ENCODE measurements around the gene PRKAR1A. TPM values are rescaled to one million over a fixed set of nuclear protein-coding genes. Genes with fewer than 3 reads are reported as not detected.

PRKAR1A gene
- total and polyA plus RNA-seq, 2 of the 8 experiments (the other 6 are each of a cell fraction or from before 2014, with no cell fraction given), result 39.3 to 149 TPM

DNA sequence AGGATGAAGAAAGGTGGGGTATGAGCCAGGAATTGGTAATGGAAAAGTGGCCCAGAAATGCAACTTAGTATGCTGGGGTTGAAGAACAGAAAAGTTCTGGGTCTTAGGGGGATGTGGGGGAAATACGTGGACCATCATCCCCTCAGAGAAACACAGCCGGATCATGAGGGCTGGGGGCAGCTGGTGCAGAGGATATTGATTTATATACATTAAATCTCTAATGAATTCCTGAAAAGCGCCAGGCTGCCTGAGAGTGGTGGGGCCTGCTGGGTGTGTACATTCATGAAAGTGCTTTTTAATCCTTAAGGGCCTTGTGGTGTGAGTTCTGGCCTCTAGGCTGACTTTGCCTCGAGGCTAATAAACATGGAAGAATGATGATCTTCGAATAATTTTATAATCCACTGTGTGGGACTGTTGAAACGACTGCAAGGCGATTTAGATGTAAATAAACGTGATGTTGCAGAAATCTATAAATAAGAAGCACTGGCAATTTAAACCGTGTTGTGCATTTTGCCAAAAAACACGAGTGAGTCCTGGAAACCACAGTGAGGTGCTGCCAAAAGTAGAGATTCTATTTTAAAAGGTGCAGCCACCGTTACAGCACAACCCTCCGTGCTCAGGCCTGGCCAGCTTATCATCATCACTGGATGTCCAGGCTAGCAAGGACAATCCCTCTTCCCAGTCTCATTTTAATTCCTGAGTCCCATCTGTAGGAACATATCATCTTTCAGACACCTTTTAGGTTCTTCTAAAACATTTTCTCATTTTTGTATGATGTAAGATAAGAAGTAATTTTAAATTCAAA is 32.1 kb downstream of the PRKAR1A start:
- Histone ChIP-seq H2BK5ac (ENCODE audit: low read depth, low read length) (no peak overlapping the region), H2BK120ac (replicated peaks; ENCODE audit: low read depth, low read length) (no peak overlapping the region), H3K4me1 (replicated peaks in 1 of 4; ENCODE audit: control insufficient read depth in 3 of 4, insufficient read depth in 4 of 4, low read length in 3 of 4) (no peaks in the 10 kb centered on the region), H3K79me1 (ENCODE audit: low read depth, low read length) (no peaks in the 10 kb centered on the region), H3K36me3 (ENCODE audit: control insufficient read depth in 2 of 4, insufficient read depth in 4 of 4, low read length in 3 of 4) (peaks cover 2 to 38% (median 11%) of the 10 kb centered on the region in 4 experiments; a peak in 4 of 8 replicates), H2BK12ac (ENCODE audit: low read depth, low read length) (no peak overlapping the region), H3K14ac (ENCODE audit: insufficient read length) (no peak overlapping the region), H3K79me2 (ENCODE audit: control insufficient read depth in 1 of 2, insufficient read depth in 2 of 2, low read length in 2 of 2) (no peaks in the 10 kb centered on the region), H3K9ac (replicated peaks in 1 of 4; ENCODE audit: extremely low read depth in 1 of 4, low read depth in 3 of 4, low read length in 3 of 4) (no peak overlapping the region), H3K4me3 (ENCODE audit: extremely low read depth in 1 of 4, insufficient read depth in 2 of 4, low read depth in 3 of 4, low read length in 4 of 4) (no peak overlapping the region), H3K27ac (ENCODE audit: low read depth, low read length) (no peak overlapping the region), H3K9me3 (ENCODE audit: insufficient read depth in 2 of 2, low read depth in 1 of 2, low read length in 1 of 2) (no peaks in the 10 kb centered on the region), H3K4me2 (ENCODE audit: insufficient read depth in 1 of 2, low read depth in 2 of 2, low read length in 2 of 2) (no peak overlapping the region), H2BK20ac (ENCODE audit: low read length) (no peak overlapping the region), H3K23ac (ENCODE audit: insufficient read length) (no peak overlapping the region), H3K23me2 (ENCODE audit: low read depth, low read length) (no peaks in the 10 kb centered on the region), H3K4ac (replicated peaks; ENCODE audit: insufficient read length, low read depth, low read length) (no peak overlapping the region), H2AK5ac (ENCODE audit: low read depth, low read length) (no peak overlapping the region), H3K27me3 (replicated peaks in 1 of 4; ENCODE audit: control insufficient read depth in 3 of 4, extremely low read depth in 1 of 4, insufficient read depth in 3 of 4, low read length in 3 of 4) (no peaks in the 10 kb centered on the region), H4K20me1 (replicated peaks in 1 of 2; ENCODE audit: control insufficient read depth in 1 of 2, insufficient read depth in 2 of 2, low read length in 2 of 2) (no peaks in the 10 kb centered on the region), H4K8ac (ENCODE audit: extremely low read depth, insufficient read depth, low read length) (no peak overlapping the region), H3K56ac (replicated peaks; ENCODE audit: insufficient read length, low read depth, low read length) (no peak overlapping the region), H4K91ac (replicated peaks; ENCODE audit: insufficient read length, low read length) (no peak overlapping the region), H2AFZ (ENCODE audit: low read length) (no peak overlapping the region), H4K5ac (ENCODE audit: insufficient read length, low read depth, low read length) (no peak overlapping the region), H3K18ac (ENCODE audit: extremely low read depth, low read length) (no peak overlapping the region), H2BK15ac (ENCODE audit: low read length) (no peak overlapping the region)
- ChIA-PET CTCF (ENCODE audit: partially characterized antibody) (interaction anchor here (0.6 to 1.0 kb wide), 2 partner anchors 56 to 213 kb away, joined by 3 to 4 read pairs; no protein-coding TSS in a partner anchor), POLR2A (ENCODE audit: partially characterized antibody) (no interaction called here)
- TF ChIP-seq HDAC2 (IDR thresholded peaks at IDR 0.05; ENCODE audit: borderline replicate concordance in 1 of 2, low read depth in 2 of 2, low read length in 2 of 2), result no peak
- TF ChIP-seq CEBPB (IDR thresholded peaks at IDR 0.05; ENCODE audit: low read depth, low read length), result no peak
- TF ChIP-seq, protein P1, sequence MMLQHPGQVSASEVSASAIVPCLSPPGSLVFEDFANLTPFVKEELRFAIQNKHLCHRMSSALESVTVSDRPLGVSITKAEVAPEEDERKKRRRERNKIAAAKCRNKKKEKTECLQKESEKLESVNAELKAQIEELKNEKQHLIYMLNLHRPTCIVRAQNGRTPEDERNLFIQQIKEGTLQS (IDR thresholded peaks at IDR 0.05; ENCODE audit: insufficient read depth, low read depth, low read length), result no peak
- TF ChIP-seq NANOG (IDR thresholded peaks at IDR 0.05; ENCODE audit: insufficient read depth, low read depth, low read length, poor library complexity, severe bottlenecking), result no peak
- TF ChIP-seq PHF8 (conservative IDR thresholded peaks at IDR 0.05; ENCODE audit: low read depth, low read length), result no peak
- no peak for TF ChIP-seq SIRT6 (IDR thresholded peaks at IDR 0.05; ENCODE audit: low read length)
- no peak for TF ChIP-seq TBP (IDR thresholded peaks at IDR 0.05; ENCODE audit: low read depth, low read length)
- no peak for TF ChIP-seq KDM4A (IDR thresholded peaks at IDR 0.05; ENCODE audit: low read depth, low read length, severe bottlenecking)
- no peak for TF ChIP-seq POU5F1 (IDR thresholded peaks at IDR 0.05; ENCODE audit: low read depth, low read length)
- no peak for TF ChIP-seq KDM1A (IDR thresholded peaks at IDR 0.05; ENCODE audit: borderline replicate concordance, low read length)
- no peak for TF ChIP-seq KDM5A (IDR thresholded peaks at IDR 0.05; ENCODE audit: low read length)
- TF ChIP-seq BRCA1 (IDR thresholded peaks at IDR 0.05; ENCODE audit: low read depth, low read length), result no peak
- FAIRE-seq (no peak), DNase-seq (ENCODE audit: low read depth in 1 of 2, low spot score in 2 of 2) (no peak)
- WGBS, 2 experiments (ENCODE audit: extremely low coverage in 1 of 2, insufficient coverage in 1 of 2, insufficient read length in 1 of 2, insufficient replicate concordance in 2 of 2, low coverage in 1 of 2, low lambda C conversion rate in 2 of 2, missing lambda C conversion rate in 1 of 2), result 91% methylated on average over 12 of the region's 12 CpGs; no CpG with 5 or more reads in 1 of the 2 experiments
